Activated effector memory CD4-positive, alpha-beta T cell treated with anti-CD3 and anti-CD28 coated beads, Interleukin-2, amount 50 U/mL, for 16 hours (primary cell): Measurements from ENCODE around the gene FDX1.

Experiments
- DNase-seq: peaks from one replicate; pipeline ENCODE4 v3.0.0-alpha.2; 2020

The FDX1 gene

DNA sequence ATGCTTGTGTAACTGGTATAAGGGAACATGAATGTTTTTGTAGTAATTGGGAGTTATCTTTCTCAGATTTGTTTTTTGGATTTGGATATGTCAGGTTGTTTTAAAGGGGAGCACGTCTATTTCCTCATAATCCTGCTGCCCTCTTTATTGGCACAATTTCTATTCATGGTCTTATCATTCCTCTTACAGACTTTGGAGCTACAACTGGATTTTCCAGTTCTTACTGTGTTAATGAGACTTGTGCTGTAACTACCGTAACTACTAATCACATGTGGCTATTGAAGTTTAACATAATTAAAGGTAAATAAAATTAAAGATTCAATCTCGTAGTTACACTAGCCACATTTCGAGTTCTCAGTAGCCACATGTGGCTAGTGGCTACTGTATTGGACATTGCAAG is 1.9 kb downstream of the FDX1 start:
- no peak for DNase-seq

DNA sequence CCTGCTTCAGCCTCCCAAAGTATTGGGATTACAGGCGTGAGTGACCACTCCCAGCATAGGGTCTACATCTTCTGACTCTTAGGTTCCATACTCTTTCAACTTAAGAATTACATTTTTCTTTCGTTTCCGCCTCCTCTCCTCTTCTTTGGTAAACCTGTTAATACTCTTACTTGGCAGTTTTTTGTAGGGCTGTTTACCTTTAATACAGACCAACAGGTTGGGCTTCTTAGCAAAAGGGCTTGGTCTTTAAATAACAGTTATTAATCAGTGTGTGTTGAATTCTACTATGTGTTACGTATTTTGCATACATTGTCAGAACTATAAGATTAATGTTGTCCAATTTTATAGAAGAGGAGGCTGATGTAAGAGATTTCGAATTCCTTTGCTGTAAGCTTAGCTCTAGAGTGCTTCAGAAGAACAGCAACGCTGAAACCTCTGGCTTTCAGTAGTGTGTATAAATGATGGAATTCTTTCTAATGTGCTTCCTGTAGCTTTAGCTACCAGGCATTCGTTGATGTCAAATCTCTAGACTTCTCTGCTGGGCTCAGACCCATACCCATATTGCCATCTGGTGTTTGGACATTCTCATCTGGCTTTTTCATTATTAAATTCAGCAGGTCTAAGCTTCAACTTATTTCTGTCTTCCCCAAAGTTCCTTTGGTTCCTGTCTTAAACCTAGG is 3.1 kb downstream of the FDX1 start:
- DNase-seq: no peak

DNA sequence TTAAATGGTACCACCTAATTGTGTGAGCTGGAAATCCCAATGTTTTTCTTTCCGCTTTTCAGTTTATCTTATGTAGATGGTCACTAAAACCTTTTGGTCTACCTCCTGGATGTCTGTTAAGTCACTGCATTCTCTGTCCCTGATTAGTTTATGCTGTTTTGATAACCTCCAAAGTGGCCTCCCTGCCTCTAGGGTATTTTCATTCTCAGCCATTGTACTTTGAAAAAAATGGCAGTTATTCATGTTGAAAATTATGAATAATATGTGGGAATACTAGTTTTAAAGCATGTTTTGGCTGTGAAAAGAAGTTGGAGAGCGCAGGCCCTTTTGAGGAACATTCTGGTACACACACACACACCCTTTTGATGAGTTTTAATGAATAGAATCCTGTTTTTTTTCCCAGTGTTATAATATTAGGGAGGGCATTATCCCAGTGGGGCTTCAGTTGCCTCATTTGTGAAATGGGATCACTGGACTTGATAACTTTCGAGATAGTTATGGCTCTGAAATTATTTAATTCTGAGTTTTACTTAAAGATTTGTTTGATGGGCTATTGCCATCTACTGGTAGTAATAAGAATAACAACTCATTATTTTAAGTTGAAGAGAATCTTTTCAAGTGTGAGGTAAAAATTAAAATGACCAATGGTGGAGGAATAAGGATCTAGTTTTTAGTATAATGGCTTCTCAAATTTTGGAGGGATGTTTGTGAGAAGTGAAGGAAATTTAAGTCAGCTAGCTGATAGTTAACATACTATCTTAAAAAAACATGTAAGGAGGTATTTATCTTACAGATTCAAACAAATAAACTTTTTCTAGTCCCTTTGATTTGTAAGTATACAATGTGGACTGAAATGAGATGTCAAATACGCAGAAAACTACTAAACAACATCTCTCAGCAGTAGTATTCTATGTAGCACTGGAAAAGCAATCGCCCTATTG is 3.9 kb downstream of the FDX1 start:
- no peak for DNase-seq

DNA sequence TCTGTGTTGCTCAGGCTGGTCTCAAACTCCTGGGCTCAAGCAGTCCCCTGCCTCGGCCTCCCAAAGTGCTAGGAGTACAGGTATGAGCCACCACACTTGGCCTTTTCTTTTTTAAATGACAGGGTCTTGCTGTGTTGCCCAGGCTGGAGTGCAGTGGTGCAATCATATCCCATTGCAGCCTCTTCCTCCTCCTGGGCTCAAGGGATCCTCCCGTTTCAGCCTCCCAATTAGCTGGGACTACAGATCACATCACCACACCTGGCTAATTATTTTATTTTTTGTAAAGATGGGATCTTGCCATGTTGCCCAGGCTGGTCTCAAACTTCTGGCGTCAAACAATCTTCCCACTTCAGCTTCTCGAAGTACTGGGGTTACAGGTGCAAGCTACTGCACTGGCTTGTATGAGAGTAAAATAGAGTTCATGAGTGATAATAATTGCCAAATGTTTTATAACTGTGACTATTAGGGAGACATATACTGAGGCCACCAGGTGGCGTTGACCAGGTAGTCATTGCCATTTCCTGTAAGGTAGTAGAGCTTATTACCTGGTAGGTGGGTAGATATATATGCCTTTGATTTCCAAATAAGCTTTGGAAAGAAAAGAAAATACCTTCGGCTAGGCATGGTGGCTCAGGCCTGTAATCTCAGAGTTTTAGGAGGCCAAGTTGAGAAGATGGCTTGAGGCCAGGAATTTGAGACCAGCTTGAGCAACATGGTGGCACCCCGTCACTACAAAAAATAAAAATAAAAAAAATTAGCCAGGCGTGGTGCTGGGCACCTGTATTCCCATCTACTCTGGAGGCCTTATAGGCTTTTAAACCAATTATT is 5.4 kb downstream of the FDX1 start:
- peak; percentile 72 for DNase-seq

DNA sequence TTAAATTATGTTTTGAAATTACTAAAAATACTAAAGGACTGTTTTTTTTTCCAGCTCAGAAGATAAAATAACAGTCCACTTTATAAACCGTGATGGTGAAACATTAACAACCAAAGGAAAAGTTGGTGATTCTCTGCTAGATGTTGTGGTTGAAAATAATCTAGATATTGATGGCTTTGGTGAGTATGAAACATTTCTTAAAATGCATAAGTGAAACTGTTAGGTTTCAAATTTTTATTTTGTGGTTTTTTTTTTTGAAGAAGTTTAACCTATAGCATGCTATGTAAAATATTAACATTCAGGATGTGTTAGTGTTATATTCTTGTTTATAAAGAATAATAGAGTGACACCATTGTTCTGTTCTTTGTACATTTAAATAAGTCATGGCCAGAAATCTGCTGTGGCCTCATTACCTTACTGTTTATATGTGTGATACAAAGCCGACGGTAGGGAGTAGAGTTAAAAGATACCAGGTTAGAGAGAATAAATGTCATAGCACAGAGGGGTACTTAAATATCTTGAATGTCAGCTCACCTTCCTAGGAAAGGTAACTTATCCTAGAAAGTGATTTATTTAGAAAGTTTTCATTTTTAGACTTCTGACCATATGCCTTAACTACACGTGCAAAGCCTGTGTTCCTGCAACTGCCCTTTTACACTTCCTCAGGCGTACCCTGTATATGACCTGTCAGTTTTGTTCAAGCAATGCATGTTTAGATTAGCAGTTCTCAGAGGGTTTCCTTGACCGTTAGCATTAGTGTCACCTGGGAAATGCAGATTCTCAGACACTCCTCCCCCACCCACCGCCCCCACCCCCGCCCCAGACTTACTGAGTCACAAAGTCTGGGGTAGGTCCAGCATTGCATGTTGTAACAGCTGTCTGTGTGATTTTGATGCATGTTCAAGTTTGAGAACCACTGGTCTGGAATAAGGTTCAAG is 6.3 kb downstream of the FDX1 start:
- no peak for DNase-seq

DNA sequence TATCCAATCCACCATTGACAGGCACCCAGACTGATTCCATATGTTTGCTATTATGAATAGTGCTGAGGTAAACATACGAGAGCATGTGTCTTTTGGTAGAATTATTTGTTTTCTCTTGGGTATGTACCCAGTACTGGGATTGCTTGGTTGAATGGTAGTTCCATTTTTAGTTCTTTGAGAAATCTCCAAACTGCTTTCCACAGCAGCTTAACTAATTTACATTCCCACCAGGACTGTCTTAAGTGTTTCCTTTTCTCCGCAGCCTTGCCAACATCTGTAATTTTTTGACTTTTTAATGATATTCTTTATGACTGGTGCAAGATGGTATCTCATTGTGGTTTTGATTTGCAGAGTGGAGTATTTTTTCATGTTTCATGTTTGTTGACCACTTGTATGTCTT is 8.3 kb downstream of the FDX1 start:
- DNase-seq: no peak

DNA sequence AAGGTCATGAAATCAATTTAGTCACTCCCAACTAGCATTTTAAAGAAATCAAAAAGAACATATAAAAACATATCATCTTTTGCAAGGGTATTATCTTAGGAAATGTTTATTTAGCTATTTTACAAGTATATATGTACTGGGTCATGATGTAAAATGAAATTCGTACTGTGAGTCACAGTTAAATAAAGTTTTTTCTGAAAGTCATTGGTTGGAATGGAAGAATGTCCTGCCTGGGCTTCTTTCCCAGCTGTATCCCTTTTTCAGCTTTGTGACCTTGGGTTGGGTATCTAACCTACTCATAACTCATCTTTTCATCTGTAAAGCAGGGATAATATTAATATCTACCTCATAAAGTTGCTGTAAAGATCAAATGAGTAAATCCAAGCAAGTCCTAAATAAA is 15.7 kb downstream of the FDX1 start:
- no peak for DNase-seq

DNA sequence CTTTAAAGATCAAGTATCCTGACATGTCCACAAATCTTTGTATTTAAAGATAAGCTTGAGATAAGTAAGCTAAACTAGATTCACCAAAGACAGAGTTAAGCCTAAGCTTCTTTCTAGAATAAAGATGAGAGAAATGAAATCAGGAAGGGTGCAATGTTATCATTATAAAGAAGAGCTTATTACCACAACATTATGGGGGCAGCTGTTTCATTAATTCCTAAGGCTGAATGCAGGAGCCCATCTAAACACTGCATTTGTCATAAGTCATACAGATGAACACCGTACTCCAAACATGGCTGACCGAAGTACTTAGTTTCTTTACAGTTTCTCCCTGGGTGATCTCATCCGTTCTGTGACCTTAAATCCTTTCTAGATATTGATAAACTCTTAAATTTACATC is 16.3 kb downstream of the FDX1 start:
- no peak for DNase-seq

DNA sequence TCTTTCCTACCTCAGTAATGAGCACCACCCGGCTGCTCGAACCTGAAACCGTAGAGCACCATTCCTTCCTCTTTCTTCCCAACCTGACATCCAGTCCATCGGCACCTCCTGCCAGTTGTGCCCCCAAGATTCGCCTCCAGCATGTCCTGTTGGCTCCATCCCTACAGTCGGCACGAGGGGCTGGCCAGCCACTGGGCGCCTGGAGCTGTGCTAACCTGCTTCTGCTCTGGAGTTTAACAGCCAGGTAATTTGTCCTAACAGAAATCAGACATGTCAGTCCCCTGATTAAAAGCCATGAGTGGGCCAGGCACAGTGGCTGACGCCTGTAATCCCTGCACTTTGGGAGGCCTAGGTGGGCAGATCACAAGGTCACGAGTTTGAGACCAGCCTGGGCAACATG is 16.8 kb downstream of the FDX1 start:
- no peak for DNase-seq

DNA sequence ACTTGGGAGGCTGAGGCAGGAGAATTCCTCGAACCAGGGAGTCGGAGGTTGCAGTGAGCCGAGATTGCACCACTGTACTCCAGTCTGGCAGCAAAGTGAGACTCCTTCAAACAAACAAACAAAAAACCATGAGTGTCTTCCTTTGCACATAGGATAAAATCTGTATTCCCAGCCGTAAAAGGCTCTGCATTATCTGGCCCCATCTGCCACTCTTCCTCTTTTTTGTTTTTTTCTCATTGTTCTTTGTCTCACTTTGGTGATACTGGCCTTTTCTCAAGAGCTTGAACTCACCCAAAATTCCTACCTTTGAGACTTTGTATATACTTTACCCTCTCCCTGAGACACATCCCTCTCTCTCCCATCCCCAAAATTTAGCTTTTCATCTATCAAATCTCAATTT is 17.6 kb downstream of the FDX1 start:
- no peak for DNase-seq

DNA sequence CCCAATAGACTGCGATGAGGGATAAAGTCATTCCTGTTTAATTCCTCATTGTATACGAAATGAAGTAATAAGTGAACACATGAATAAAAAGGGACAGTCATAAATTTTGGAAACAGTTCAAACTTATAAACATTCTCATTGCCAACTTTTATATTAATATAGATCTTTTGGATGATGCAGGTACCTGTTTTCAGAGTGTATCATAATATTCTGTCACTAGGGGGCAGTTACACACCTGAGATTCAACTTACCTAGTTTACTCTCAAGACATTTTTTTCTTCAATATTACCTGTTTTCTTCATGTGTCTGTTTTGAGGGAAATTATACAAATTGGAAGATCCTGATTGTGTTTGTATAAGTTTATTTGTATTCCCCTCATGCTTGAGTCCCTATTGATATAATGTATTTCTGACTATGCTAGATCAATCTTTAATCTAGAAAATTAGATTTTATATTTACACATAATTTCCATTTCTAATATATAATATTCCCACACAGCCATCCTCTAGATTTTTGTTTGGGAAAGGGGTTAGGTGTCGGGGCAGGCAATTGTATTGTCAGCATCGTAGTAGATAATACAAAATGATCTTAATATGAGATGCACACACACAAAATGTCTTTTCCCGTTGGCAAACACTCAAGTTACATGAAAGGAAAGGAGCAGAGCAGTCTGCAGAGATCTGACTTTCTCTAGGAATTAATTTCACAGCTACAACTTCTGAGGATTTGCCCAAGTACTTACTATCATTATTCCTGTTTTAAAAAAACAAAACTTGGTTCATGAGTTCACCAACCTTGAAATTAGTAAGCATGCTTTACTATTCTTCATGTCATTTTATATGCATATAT is 18.4 kb downstream of the FDX1 start:
- no peak for DNase-seq

DNA sequence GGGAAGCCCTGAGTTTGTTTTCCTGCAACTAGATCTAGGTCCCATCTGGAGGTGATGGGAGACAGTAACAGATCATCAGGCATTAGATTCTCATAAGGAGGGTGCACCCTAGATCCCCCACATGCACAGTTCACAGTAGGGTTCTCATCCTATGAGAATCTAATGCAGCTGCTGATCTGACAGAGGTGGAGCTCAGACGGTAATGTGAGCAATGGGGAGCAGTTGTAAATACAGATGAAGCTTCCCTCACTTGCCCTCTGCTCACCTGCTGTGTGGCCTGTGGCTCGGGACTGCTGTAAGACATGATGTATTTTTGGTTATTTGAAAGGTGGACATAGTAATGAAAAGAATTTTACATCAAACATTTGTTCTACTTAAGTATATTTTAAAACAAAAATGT is 20.5 kb downstream of the FDX1 start:
- DNase-seq: no peak

DNA sequence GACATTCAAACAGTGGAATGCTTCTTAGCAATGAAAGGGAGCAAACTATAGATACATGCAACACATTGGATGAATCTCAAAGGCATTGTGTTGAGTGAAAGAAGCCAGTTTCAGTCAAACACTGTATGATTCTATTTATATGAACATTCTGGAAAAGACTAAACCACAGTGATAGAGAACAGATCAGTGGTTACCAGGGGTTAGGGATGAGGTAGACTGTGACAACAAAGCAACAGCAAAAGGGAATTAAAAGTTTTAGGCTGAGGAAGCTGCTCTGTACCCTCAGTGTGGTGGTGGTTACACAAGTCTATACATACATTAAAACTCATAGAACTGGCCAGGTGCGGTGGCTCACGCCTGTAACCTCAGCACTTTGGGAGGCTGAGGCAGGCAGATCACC is 23.0 kb downstream of the FDX1 start:
- DNase-seq: no peak

DNA sequence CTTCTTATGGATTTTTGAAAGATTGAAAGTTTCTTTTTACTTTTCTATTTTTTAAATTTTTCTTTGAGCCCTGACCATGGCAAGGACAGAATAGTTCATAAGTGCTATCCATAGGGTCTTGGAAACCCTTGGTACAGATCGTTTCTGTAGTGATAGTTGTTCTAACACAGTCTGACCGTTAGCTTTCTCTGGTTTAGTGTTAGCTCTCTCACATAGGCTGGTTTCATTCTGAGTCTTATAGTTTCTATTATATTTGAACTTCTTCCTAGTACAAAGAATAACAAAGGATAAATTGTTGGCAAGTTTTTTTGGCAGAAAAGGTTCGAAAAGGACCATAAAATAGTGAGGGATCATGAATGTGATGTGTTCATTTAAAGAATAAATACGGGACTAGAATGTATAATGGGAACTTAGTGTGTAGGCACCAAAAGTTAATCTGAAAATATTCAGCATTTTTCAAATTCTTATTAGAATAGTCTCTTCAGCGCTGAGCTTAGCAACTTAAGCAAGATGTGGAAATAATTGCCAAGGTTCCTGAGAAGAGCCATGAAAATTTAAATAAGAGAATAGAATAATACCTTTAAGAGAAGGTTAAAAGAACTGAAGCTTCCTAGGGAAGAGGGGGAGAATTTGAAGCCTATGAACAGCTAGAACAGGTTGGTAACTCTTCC is 24.1 kb downstream of the FDX1 start:
- no peak for DNase-seq

DNA sequence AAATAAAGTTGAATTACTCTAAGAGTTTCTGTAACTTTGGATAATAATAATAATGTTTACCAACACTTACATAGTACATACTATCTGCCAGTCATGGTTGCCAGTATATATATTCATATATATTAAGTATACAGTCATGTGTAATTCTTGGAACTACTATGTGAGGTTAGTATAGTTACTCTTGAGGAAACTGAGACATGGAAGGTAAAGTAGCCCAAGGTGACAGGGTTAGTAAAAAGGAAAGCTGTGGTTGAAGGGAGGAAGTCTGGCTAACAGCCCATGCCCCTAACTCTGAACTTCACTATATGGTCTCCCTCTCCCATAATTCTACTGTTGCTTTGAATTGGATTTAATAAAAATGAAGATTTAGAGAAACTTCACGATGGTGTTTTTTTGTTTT is 24.9 kb downstream of the FDX1 start:
- no peak for DNase-seq

DNA sequence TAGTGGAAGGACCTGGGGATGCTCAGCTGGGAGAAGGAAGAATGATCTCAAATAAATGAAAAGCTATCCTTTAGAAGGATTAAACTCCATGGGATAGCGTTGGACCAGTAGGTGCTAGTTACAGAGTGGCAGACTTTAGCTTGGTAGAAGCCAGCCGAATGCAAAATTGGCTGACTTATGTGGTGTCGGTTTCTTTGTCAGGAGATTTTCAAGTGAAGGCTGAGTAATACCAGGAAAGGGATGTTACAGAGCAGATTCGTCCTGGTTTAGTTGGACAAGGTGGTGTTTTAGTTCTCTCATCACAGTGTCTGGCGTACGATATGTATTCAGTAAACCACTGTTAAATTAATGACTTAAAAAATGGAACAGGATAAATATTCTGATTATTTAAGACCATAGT is 26.0 kb downstream of the FDX1 start:
- no peak for DNase-seq

DNA sequence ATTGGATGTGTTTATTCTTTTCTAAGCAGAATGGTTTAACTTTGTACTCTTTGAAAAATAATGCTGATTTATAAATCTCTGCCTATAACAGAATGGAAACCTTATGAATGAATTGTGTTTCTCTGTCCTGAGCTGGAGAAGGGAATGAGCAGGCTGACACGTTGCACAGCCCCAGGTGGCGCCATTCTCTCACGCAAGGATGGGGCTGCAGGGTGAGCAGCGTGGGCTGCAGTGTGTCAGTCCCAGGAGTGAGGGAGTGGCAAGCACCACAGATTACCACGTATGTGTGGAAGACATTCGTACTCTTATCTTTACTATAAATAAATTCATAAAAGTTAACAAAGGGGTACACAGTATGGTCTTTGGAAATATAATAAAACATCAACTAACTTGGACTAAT is 33.4 kb downstream of the FDX1 start:
- DNase-seq: no peak

DNA sequence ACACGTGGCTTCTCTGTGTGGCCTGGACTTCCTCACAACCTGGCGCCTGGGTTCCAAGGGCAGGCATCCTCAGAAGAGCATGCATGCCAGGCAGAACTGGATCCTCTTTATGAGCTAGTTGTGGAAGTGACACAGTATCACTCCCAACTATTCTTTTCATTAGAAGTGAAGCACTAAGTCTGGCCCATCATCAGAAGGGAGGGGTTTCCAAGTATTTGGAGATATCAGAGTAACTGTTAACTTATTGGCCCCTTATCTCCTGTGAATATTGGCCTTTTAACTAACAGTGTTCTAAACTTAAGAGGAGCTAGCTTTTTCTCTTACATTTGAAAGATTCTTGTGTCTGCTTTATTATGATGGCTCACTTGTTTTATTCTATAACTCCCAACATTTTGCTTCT is 35.5 kb downstream of the FDX1 start:
- DNase-seq: no peak

DNA sequence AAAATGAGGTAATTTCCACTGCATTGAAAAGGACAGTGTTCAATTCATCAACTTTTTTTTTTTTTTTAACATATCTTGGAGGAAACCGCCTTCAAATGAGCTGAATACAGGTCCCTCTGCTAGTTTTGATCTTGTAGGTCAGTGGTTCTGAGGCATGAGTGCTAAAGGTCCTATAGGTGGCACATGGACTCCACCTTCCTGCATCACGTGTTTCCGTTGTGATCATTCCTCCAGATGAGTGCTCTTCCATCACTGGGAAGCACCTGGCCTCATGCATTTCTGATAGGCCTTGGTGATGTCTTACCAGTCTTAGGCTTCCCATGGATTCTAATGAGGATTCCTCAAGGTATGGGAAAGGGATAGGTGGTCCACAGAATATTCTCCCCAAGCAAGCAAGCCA is 37.8 kb downstream of the FDX1 start:
- no peak for DNase-seq

DNA sequence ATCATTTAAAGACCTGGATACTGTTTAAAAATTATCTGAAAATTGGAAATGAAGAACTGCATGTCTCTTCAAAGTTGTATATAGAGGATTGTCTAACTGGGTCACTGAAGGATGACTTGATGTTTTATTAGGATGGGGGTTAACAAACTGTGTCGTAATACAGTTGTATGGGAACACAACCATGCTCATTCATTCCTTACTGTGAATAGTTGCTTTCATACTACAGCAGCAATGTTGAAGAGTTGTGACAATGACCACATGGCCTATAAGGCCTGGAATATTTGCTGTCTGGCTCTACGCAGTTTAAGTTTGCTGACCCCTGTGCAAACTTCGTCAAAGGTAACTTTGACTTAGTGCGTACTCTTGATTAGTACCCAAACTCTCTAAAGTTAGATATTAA is 38.4 kb downstream of the FDX1 start:
- DNase-seq: no peak

DNA sequence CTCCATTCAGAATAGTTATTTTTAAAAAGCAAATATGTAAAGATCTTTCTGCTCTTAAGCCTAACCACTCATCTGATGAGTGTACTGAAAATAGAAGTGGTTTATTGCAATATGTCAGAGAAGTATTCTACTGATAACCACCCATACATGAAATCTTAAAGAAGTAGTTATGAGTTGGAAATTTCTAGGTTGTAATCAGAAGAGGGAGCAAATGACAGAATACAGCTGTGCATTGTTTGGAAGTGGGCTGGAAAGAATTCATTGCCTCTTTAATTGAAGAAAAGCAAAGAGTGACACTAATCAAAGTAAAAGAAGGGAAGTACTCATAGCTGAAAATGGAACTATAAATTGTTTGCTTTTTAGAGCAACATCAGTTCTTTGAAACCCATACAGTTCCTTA is 39.4 kb downstream of the FDX1 start:
- DNase-seq: no peak
